Testis (tissue), 2 donors: ENCODE results near the gene CDK6.

ENCODE experiments used
- CTCF ChIP-seq, 3 experiments: fragments of 450-650 bp in 2 of 3; fragments of 200-600 bp in 1 of 3; sonication (generic) in 1 of 3; IDR thresholded peaks; one replicate each; pipeline ENCODE4 v1.5.1; 2016 to 2019; ENCODE audit warnings: antibody characterized with exemption in 3 of 3, mild to moderate bottlenecking in 2 of 3, moderate library complexity in 1 of 3
- POLR2A ChIP-seq: fragments of 450-650 bp; IDR thresholded peaks from one replicate; pipeline ENCODE4 v1.6.1; 2017; ENCODE audit warnings: antibody characterized with exemption, mild to moderate bottlenecking, moderate library complexity

- TF ChIP-seq CTCF (IDR thresholded peaks at IDR 0.05) (no peak), POLR2A (no peak)
Observed at GRCh38 chr7:92761391-92762097, 74.8 kb downstream of the CDK6 start.
